GM21381 (cell line): Measurements from ENCODE around the gene GIMAP8.

Experiments
- ATAC-seq: cut with Tn5 transposase; IDR thresholded peaks from one replicate; pipeline ENCODE4 v1.9.1; 2021; ENCODE audit warnings: mild to moderate bottlenecking, moderate library complexity; ENCODE audit not compliant: unreplicated experiment

The GIMAP8 gene

GRCh38 chr7:150410680-150411346, 39.6 kb upstream of the GIMAP8 start:
- no peak for ATAC-seq

- no peak for ATAC-seq
These were observed 38.8 kb upstream of the GIMAP8 start for GRCh38 chr7:150411606-150412005.

- ATAC-seq, result no peak
These were observed 38.4 kb upstream of the GIMAP8 start for GRCh38 chr7:150412016-150412415.

GRCh38 chr7:150412518-150413488, 37.6 kb upstream of the GIMAP8 start:
- ATAC-seq, result no peak

GRCh38 chr7:150413640-150414081, 36.8 kb upstream of the GIMAP8 start:
- ATAC-seq, result no peak

- no peak for ATAC-seq
These were observed 35.0 kb upstream of the GIMAP8 start for GRCh38 chr7:150415161-150416153.

GRCh38 chr7:150417239-150417638, 33.2 kb upstream of the GIMAP8 start:
- ATAC-seq, result no peak

GRCh38 chr7:150417863-150418262, 32.6 kb upstream of the GIMAP8 start:
- ATAC-seq, result no peak

GRCh38 chr7:150420242-150420641, 30.2 kb upstream of the GIMAP8 start:
- ATAC-seq, result no peak

- peak; percentile 92 for ATAC-seq
These were observed 29.3 kb upstream of the GIMAP8 start for GRCh38 chr7:150420987-150421674.

GRCh38 chr7:150421831-150422230, 28.6 kb upstream of the GIMAP8 start:
- no peak for ATAC-seq

- no peak for ATAC-seq
These were observed 24.8 kb upstream of the GIMAP8 start for GRCh38 chr7:150425670-150426069.

GRCh38 chr7:150428671-150429451, 21.6 kb upstream of the GIMAP8 start:
- peak; percentile 45 for ATAC-seq

- no peak for ATAC-seq
These were observed 20.7 kb upstream of the GIMAP8 start for GRCh38 chr7:150429699-150430098.

GRCh38 chr7:150430465-150431085, 19.9 kb upstream of the GIMAP8 start:
- no peak for ATAC-seq

- ATAC-seq, result no peak
These were observed 18.4 kb upstream of the GIMAP8 start for GRCh38 chr7:150431839-150432658.

- ATAC-seq, result peak; percentile 22
These were observed 17.2 kb upstream of the GIMAP8 start for GRCh38 chr7:150432915-150433892.
